Upper lobe of right lung (tissue), 1 donor: ENCODE measurements around the gene TXNRD2. TPM values are rescaled to one million over a fixed set of nuclear protein-coding genes. Genes with fewer than 3 reads are reported as not detected.

ENCODE experiments used
- ATAC-seq: fragments of 200-7000 bp; cut with Tn5 transposase; one replicate; pipeline ENCODE4 v1.9.1; 2020; ENCODE audit warnings: mild to moderate bottlenecking, moderate library complexity
- DNase-seq: peaks from one replicate; pipeline ENCODE4 v3.0.0-alpha.2; 2020
- H3K27ac ChIP-seq: fragments of 200-600 bp; one replicate; pipeline ENCODE4 v1.8.0; 2022
- H3K27me3 ChIP-seq: fragments of 200-600 bp; one replicate; pipeline ENCODE4 v1.8.0; 2022; ENCODE audit warnings: mild to moderate bottlenecking
- H3K36me3 ChIP-seq: fragments of 200-600 bp; one replicate; pipeline ENCODE4 v1.8.0; 2022
- H3K4me1 ChIP-seq: fragments of 200-600 bp; one replicate; pipeline ENCODE4 v1.8.0; 2022
- H3K4me3 ChIP-seq: fragments of 200-600 bp; one replicate; pipeline ENCODE4 v1.8.0; 2022; ENCODE audit warnings: mild to moderate bottlenecking
- H3K9me3 ChIP-seq: fragments of 200-600 bp; one replicate; pipeline ENCODE4 v1.8.0; 2022
- CTCF ChIP-seq: fragments of 200-600 bp; IDR thresholded peaks from one replicate; pipeline ENCODE4 v1.8.0; 2022; ENCODE audit warnings: antibody characterized with exemption
- intact Hi-C: fragments of 100-400 bp; cut with DNase I; formaldehyde crosslinking; loops from one replicate; pipeline ENCODE4 v1.11.0; 2022
- total RNA-seq: library from RNA; stranded (reverse); fragmentation: NEBNext Ultra II Directional; extraction: Animal tissue kit (Norgen Biotek cat#: 25700); gene quantifications from one replicate; pipeline ENCODE4 v1.2.1, GENCODE V29; 2021
- donor health status: DM: no; HTN: yes; CAD: no; lungs with severe emphysema.

TXNRD2 gene
- total RNA-seq, 1 donor from 2014 or later: 40.7 TPM

- Histone ChIP-seq H3K4me3 (no peak overlapping the region), H3K4me1 (peaks cover 18% of the 10 kb centered on the region), H3K27ac (no peak overlapping the region), H3K9me3 (no peaks in the 10 kb centered on the region), H3K36me3 (peaks cover 47% of the 10 kb centered on the region), H3K27me3 (no peaks in the 10 kb centered on the region)
- TF ChIP-seq CTCF: peak; percentile 21
- DNase-seq (no peak), ATAC-seq (no peak)
- intact Hi-C loops: no loop called here
Measured at GRCh38 chr22:19965771-19966709, 24.4 kb upstream of the TXNRD2 start.

- Histone ChIP-seq H3K36me3 (peaks cover 43% of the 10 kb centered on the region), H3K4me1 (peaks cover 22% of the 10 kb centered on the region), H3K4me3 (no peak overlapping the region), H3K27ac (no peak overlapping the region), H3K9me3 (no peaks in the 10 kb centered on the region), H3K27me3 (no peaks in the 10 kb centered on the region)
- DNase-seq: no peak
- ATAC-seq: no peak
- intact Hi-C loops: no loop called here
- no peak for TF ChIP-seq CTCF
Measured at GRCh38 chr22:19964701-19965386, 23.2 kb upstream of the TXNRD2 start.

- peaks cover 25% of the 10 kb centered on the region for H3K4me1 ChIP-seq
- H3K4me3 ChIP-seq: no peak overlapping the region
- ATAC-seq (no peak), DNase-seq (no peak)
- H3K36me3 ChIP-seq: peaks cover 39% of the 10 kb centered on the region
- H3K9me3 ChIP-seq: no peaks in the 10 kb centered on the region
- TF ChIP-seq CTCF: no peak
- H3K27ac ChIP-seq: no peak overlapping the region
- intact Hi-C loops: no loop called here
- H3K27me3 ChIP-seq: no peaks in the 10 kb centered on the region
Measured at GRCh38 chr22:19963863-19964642, 22.4 kb upstream of the TXNRD2 start.

GRCh38 chr22:19962909-19963806 is 21.5 kb upstream of the TXNRD2 start:
- no peak for TF ChIP-seq CTCF
- peaks cover 30% of the 10 kb centered on the region for H3K36me3 ChIP-seq
- H3K4me1 ChIP-seq: peaks cover 25% of the 10 kb centered on the region
- H3K27ac ChIP-seq: peak overlapping the region; percentile 56
- intact Hi-C loops: no loop called here
- no peaks in the 10 kb centered on the region for H3K27me3 ChIP-seq
- DNase-seq: peak; percentile 94
- peak; percentile 85 for ATAC-seq
- no peaks in the 10 kb centered on the region for H3K9me3 ChIP-seq
- peak overlapping the region; percentile 1 for H3K4me3 ChIP-seq
